GM12892 (cell line): Measurements from ENCODE around the gene SLC22A3.
"Not testable (repeated sequence)": the region's sequence is repeated elsewhere in the genome, so short reads cannot be mapped to it uniquely, and the experiment has no call there.

Experiments used
- DNase-seq: peaks from one replicate; pipeline ENCODE4 v3.0.0; 2011; ENCODE audit not compliant: insufficient read length
- FAIRE-seq: peaks from 2 replicates; lab custom pipeline; 2011; peaks lifted over from hg19 to GRCh38; lab: Jason Lieb, UNC
- POLR2A ChIP-seq: IDR thresholded peaks from 2 replicates; pipeline ENCODE4 v1.6.1; 2011; ENCODE audit warnings: low read depth, low read length, control low read depth
- POLR2AphosphoS5 ChIP-seq: IDR thresholded peaks from 2 replicates; pipeline ENCODE4 v1.6.1; 2011; ENCODE audit warnings: low read depth, low read length, control low read depth
- TAF1 ChIP-seq: IDR thresholded peaks from 2 replicates; pipeline ENCODE4 v1.6.1; 2011; ENCODE audit warnings: low read depth, mild to moderate bottlenecking, control low read depth, low read length, borderline replicate concordance

The SLC22A3 gene

DNA sequence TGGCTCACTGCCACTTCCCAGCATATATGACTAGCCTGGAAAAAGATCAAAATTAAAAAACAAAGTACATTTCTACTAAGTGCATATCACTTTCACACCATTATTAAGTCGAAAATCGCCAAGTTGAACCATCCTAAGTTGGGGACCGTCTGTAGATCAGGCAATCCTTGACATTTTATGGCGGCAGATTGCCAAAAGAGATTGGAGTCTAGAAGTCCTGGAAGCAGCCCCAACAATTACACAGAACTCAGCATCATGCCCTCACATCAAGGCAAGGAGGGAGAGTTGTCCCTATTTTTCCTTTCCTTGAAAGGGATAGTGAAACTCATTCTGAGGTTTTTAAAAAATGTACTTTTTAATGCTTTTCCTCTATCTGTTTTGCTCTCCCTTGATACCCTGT lies 30.7 kb downstream of the SLC22A3 start:
- no peak for DNase-seq
- TF ChIP-seq TAF1: no peak
- no peak for TF ChIP-seq POLR2AphosphoS5
- TF ChIP-seq POLR2A: no peak
- FAIRE-seq: no peak

DNA sequence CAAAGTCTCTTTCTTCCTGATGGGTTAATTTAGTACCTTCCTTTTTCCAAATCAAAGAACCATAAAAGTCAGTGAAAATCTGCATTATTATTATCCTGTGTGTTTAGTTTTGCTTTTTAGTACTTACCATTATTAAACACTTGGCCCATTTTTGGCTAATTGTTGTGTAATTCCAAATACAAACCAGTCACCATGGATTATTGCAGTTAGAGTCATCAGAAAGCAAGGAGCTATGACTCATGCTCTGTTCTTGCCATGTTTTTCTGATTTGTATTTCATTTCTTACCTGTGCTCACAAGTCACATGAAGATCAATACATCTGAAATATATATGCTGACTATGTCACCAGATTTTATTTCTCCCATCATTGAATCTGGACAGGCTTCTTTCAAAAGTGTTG lies 31.3 kb downstream of the SLC22A3 start:
- TF ChIP-seq POLR2AphosphoS5: no peak
- no peak for TF ChIP-seq TAF1
- TF ChIP-seq POLR2A: no peak
- no peak for FAIRE-seq
- DNase-seq: no peak

DNA sequence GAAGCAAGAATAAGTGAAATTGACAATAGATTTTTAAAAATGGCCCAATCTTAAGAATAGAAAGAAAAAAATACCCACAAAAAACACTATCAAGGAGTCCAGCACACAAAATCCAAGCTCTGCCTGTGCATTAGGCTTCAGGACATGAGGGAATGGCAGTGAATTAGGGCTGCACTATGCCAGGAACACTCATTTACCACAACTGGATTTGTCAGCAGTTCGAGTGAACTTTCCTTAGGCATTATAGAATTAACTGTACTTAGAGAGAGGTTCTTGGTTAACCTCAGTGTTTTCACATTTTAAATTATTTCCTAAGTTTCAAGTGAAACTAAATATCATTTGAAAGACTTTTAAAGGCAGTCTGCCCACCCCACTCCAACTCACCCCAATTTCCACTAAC lies 34.8 kb downstream of the SLC22A3 start:
- DNase-seq: no peak
- TF ChIP-seq TAF1: no peak
- TF ChIP-seq POLR2AphosphoS5: no peak
- no peak for FAIRE-seq

DNA sequence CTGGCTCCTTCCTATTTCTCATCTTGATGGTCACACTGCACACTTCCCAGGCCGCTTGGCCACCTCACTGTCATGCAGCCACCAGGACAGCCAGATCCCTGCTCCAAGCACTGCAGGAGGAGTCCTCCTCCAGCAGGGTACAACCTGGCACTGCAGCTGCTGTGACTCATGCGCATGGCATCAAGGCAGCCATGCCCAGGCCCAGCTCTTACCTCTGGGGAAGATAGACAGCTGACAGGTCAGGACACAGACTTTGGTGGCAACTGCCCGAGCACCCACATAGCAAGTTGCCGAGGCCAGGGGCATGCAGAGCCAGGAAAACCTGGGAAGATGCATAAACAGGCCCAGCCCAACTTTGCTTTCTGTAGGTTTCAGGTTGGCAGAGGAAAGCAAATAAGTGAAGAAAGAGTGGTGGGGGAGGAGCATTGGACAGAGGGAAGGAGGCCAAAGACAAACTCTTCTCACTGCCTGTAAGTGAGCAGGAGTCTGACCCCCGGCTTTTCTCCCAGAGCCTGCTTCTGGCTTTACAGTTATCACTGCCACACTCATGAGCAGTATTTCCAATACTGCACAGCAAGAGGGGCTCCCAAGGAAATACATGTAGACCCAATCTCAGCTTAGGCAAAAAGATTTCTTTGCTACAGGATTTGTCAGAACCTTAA lies 38.8 kb downstream of the SLC22A3 start:
- FAIRE-seq: no peak
- TF ChIP-seq POLR2AphosphoS5: no peak
- TF ChIP-seq POLR2A: no peak
- no peak for TF ChIP-seq TAF1
- no peak for DNase-seq

DNA sequence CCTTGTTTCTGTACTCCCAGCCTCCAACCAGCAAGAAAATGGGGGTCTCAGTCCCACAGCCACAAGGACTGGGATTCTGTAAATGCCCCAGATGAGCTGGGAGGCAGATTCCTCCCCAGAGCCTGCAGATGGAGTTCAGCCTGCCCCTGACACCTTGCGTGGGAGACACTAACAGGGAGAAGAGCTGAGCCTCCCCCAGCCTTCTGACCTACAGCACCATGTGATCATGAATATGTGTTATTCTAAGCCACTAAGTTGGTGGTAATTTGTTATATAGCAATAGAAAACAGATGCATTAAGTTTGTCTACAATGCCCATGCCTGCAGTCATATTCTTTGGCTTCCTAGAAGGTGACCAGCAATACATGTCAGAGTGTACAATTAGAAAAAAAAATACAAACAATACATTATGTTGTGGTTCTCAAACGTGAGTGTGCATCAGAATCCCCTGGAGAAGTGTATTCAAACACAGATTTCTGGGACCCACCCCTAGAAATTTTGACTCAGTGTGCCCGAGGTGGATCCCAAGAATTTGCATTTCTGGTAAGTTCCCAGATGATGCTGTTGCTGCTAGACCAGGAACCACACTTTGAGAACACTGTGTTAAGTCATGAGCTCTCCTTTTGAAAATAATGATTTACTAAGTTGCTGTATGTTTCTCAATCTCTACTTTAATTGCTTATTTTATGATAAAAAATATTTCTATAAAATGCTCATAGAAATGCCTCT lies 39.9 kb downstream of the SLC22A3 start:
- FAIRE-seq: no peak
- no peak for TF ChIP-seq POLR2AphosphoS5
- no peak for TF ChIP-seq POLR2A
- TF ChIP-seq TAF1: no peak

DNA sequence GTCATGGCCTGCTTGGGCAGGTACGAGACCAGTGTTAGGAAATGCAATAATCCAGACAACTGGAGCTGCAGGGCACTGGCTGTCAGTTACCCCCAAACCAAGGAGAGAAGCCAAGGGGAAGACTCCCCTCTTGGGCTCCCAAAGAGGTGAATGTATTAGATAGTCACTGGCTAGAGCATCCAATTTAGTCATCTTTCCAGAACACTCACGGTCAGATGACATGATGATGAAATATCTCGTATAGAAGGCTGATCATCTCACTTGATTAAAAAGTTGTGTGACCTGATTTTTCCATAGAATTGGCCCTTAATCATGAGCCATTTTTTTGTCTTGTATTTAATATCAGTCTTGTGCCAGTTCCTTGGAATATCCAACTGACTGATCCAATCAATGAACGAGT lies 40.7 kb downstream of the SLC22A3 start:
- TF ChIP-seq POLR2AphosphoS5: no peak
- TF ChIP-seq POLR2A: no peak
- no peak for TF ChIP-seq TAF1
- FAIRE-seq: no peak
- no peak for DNase-seq

More for the DNA sequence above, 39.9 kb downstream of the SLC22A3 start:
- no peak for DNase-seq

DNA sequence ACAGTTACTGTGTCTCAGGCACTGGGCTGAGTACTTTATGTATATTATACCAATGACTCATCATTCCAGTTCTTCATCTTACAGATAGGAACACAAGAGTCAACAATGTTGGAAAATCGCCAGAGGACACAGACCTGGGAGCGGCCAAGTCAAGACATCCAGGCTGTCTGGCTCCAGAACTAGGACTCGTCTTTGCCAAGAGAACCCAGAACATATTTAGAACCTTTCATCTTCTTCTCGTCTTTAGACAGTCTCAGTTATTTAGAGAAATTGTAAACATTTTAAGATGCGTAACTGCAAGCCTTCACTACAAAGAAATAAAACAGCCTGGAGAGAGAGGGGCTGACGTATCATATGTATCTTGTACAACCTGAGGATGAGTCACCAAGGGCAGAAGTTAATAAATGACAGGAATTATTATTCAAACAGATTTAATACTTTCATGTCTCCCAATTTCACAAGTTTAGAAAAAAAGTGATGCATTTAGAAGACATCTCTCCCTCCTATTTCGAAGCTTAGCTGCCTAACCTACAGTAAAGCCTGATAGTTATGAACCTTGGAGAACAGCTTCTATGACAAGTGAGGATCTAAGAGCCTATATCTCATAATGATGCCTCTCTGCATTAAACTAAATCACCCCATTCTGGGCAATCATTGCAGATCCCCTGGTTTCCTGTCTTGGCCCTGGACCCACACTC lies 43.4 kb downstream of the SLC22A3 start:
- DNase-seq (no peak), FAIRE-seq (no peak)
- TF ChIP-seq POLR2A: no peak
- TF ChIP-seq POLR2AphosphoS5: no peak
- no peak for TF ChIP-seq TAF1

DNA sequence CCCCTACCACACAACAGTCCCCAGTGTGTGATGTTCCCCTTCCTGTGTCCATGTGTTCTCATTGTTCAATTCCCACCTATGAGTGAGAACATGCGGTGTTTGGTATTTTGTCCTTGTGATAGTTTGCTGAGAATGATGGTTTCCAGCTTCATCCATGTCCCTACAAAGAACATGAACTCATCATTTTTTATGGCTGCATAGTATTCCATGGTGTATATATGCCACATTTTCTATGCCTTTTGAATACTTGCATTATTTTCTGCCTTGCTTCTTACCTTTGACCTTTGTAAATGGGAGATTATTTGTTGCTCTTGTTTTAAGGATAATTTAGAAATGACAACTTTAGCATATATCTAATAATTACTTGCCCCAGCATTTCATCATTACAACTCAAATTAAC lies 45.3 kb downstream of the SLC22A3 start:
- not testable (repeated sequence) for FAIRE-seq, DNase-seq

DNA sequence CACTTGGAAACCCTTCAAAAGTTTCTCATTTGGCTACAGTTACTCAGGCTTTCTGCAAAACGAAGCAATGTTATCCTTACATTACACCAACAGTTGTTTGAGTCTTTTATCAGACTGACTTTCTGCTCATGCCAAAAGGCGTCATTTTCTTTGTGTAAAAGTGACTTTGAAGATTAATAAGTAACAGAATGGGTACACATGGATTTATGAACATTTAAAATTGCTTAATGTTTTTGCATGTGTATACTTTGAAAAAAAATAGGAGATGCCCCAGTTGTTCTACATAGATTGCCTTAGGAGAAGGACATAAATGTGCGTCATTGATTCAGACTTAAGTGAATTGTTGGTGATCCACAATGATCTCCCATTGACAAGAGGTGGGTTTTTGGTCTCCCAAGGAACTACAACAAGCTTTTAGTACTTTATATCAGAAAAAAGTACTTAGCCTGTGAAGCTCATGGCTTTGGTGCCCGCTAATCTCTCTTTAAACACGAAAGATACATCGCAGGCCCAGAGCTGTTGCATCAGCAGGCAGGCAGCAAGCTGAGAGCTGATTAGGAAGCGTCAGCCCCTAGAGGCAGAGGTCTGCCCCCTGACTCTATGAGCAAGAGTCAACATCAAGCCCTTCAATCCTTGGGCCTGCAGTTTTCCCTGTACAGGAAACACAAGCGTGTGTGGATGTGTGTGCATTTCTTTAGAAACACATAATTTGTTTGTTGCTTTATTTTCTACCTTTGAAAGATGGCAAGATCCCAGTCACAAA lies 45.9 kb downstream of the SLC22A3 start:
- FAIRE-seq: no peak
- TF ChIP-seq POLR2AphosphoS5: no peak
- TF ChIP-seq POLR2A: no peak
- no peak for TF ChIP-seq TAF1
- no peak for DNase-seq

DNA sequence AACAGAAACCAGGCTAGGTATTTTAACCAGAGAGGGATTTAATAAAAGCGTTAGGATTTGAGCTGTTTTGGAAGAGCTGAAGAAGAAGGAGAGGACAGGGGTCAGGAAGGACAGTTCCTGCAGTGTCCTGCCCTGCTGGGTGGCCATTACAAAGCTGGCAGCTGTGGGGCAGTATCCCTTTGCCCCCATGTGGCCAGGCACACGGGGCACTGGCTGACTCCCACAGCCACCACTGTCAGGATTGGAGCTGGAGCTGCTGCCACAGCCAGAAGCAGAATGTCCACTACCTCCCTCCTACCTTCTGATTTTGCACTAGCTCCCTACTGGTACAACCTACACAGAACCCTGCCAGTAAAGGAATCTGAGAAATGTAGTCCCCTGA lies 46.5 kb downstream of the SLC22A3 start:
- DNase-seq (no peak), FAIRE-seq (no peak)
- no peak for TF ChIP-seq TAF1
- no peak for TF ChIP-seq POLR2A
- no peak for TF ChIP-seq POLR2AphosphoS5

DNA sequence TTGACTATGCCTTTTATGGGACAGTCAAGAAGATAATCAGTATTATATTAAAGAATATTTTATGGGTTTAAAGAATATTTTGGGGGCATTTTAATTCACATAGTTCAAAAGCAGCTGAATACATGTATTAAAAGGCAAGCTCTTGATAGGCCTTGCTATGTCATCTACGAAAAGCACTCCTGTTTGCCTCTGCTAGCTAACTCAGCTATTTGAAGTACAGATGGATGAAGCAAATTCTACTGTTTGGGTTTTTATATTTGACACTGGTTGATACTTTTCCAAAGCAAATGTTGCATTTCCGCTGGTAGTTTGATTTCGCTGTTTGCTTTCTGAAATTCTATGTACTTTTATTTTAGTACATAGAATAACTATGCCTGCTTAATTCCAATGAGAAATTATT lies 47.0 kb downstream of the SLC22A3 start:
- TF ChIP-seq POLR2AphosphoS5 (no peak), POLR2A (no peak), TAF1 (no peak)
- DNase-seq (no peak), FAIRE-seq (no peak)
